OCI-LY7 (cell line): Measurements from ENCODE around the gene BOK.

ENCODE experiments used
- CTCF ChIP-seq: fragments of 200-600 bp; sonication (generic); conservative IDR thresholded peaks from 2 replicates; pipeline ENCODE4 v1.5.1; 2014; ENCODE audit warnings: mild to moderate bottlenecking, antibody characterized with exemption, low read length, moderate library complexity, mixed read lengths
- EZH2phosphoT487 ChIP-seq: fragments of 200-600 bp; sonication (generic); IDR thresholded peaks from 2 replicates; pipeline ENCODE4 v1.6.1; 2018; ENCODE audit warnings: low read depth, borderline replicate concordance, mild to moderate bottlenecking, mixed run types, antibody characterized with exemption, low read length, moderate library complexity, mixed read lengths

- TF ChIP-seq CTCF = no peak
- no peak for TF ChIP-seq EZH2phosphoT487
Observed at GRCh38 chr2:241534293-241534692, 24.3 kb upstream of the BOK start.
